ENCODE data around the gene DNAJC28. TPM values are rescaled to one million over a fixed set of nuclear protein-coding genes. Genes with fewer than 3 reads are reported as not detected.
"Not testable (repeated sequence)": the region's sequence is repeated elsewhere in the genome, so short reads cannot be mapped to it uniquely, and the experiment has no call there.

The DNAJC28 gene
- total RNA-seq, 1 donor from 2014 or later = 5.3 TPM

DNA sequence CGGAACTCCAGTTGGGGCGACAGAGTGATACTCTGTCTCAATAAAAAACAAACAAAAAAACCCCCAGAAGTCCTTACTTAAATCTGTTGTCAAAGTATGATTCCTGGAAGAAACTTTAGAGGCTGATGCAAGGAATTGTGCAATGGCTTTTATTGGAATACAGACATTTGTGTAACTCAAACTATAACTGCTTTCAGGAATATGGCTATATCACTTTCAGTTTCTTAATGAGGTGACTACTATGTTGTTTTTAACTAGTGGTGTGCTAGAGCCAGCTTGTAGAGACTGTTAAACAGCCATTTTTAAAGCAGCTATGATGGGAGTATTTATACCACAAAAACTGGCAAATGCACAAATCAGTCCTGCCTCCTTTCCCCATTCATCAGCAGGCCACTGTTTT lies 22.7 kb upstream of the DNAJC28 start:
- TF ChIP-seq, protein P1, sequence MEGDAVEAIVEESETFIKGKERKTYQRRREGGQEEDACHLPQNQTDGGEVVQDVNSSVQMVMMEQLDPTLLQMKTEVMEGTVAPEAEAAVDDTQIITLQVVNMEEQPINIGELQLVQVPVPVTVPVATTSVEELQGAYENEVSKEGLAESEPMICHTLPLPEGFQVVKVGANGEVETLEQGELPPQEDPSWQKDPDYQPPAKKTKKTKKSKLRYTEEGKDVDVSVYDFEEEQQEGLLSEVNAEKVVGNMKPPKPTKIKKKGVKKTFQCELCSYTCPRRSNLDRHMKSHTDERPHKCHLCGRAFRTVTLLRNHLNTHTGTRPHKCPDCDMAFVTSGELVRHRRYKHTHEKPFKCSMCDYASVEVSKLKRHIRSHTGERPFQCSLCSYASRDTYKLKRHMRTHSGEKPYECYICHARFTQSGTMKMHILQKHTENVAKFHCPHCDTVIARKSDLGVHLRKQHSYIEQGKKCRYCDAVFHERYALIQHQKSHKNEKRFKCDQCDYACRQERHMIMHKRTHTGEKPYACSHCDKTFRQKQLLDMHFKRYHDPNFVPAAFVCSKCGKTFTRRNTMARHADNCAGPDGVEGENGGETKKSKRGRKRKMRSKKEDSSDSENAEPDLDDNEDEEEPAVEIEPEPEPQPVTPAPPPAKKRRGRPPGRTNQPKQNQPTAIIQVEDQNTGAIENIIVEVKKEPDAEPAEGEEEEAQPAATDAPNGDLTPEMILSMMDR (IDR thresholded peaks at IDR 0.05; ENCODE audit: partially characterized antibody, unreplicated experiment) = no peak
- H3K4me1 Mint-ChIP-seq (ENCODE audit: low read depth, unreplicated experiment) = no peaks in the 10 kb centered on the region
- no peaks in the 10 kb centered on the region for H3K9me3 Mint-ChIP-seq (ENCODE audit: unreplicated experiment)
- peaks cover 5% of the 10 kb centered on the region for H3K36me3 Mint-ChIP-seq (ENCODE audit: unreplicated experiment)
- no peak overlapping the region for H3K4me3 Mint-ChIP-seq (ENCODE audit: unreplicated experiment)
- no peak overlapping the region for H3K27ac Mint-ChIP-seq (ENCODE audit: unreplicated experiment)
- H3K27me3 Mint-ChIP-seq (ENCODE audit: unreplicated experiment) = peaks cover 2% of the 10 kb centered on the region
- no peak for DNase-seq

DNA sequence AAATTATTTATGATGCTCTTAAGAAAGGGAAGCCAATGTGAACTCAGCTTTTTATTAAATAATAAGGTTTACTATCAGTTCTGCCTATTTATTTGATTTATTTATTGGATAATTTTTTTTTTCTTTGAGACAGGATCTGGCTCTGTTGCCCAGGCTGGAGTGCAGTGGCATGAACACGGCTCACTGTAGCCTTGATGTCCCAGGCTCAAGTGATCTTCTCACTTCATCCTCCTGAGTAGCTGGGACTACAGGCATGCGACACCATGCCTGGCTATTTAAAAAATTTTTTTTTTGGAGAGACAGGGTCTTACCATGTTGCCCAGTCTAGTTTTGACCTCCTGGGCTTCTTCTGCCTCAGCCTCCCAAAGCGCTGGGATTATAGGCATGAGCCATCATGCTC lies 21.0 kb upstream of the DNAJC28 start:
- DNase-seq = no peak
- peaks cover 2% of the 10 kb centered on the region for H3K27me3 Mint-ChIP-seq (ENCODE audit: unreplicated experiment)
- H3K36me3 Mint-ChIP-seq (ENCODE audit: unreplicated experiment) = peaks cover 5% of the 10 kb centered on the region
- no peak overlapping the region for H3K27ac Mint-ChIP-seq (ENCODE audit: unreplicated experiment)
- no peak overlapping the region for H3K4me3 Mint-ChIP-seq (ENCODE audit: unreplicated experiment)
- H3K4me1 Mint-ChIP-seq (ENCODE audit: low read depth, unreplicated experiment) = no peaks in the 10 kb centered on the region
- TF ChIP-seq, protein P1 (IDR thresholded peaks at IDR 0.05; ENCODE audit: partially characterized antibody, unreplicated experiment) = no peak
- H3K9me3 Mint-ChIP-seq (ENCODE audit: unreplicated experiment) = no peaks in the 10 kb centered on the region

DNA sequence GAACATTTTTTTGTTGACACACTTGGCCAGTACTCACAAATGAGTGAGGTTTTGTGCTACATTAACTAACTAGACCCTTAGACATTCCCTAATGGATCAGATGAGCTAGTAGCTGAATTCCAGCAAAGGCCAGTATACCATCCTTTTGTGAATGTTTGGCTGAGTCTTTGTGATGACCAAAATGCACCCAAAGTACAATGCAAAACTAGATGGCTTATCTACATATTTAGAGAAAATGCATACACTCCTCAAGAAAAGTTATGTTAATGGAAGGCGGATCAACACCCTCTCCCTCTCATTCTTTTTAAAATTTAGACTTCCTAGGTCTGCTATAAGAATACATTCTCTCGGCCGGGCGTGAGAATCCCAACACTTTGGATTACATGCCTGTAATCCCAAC lies 20.1 kb upstream of the DNAJC28 start:
- no peaks in the 10 kb centered on the region for H3K4me1 Mint-ChIP-seq (ENCODE audit: low read depth, unreplicated experiment)
- peaks cover 2% of the 10 kb centered on the region for H3K27me3 Mint-ChIP-seq (ENCODE audit: unreplicated experiment)
- TF ChIP-seq, protein P1 (IDR thresholded peaks at IDR 0.05; ENCODE audit: partially characterized antibody, unreplicated experiment) = no peak
- no peak overlapping the region for H3K27ac Mint-ChIP-seq (ENCODE audit: unreplicated experiment)
- H3K9me3 Mint-ChIP-seq (ENCODE audit: unreplicated experiment) = no peaks in the 10 kb centered on the region
- no peak overlapping the region for H3K4me3 Mint-ChIP-seq (ENCODE audit: unreplicated experiment)
- peaks cover 5% of the 10 kb centered on the region for H3K36me3 Mint-ChIP-seq (ENCODE audit: unreplicated experiment)
- no peak for DNase-seq

DNA sequence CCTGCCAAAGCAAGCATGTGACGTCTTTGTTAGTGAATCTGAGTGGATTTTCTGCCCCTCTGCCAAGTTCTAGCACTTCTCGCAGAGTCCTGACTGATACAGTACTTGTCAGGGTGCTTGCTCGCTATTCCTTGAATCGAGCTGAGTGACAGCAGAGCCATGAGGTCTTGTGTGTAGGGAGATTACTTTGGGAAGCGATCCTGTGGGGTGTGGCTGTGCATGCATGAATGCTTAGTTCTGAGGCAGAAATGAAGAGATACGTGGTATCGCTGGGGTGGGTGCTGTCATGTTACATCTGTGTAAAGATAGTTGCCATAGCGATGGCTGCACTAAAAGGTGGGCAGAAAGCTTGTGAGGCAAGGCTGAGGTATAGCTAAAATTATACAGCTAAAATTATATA lies 19.3 kb upstream of the DNAJC28 start:
- Mint-ChIP-seq H3K9me3 (ENCODE audit: unreplicated experiment) (no peaks in the 10 kb centered on the region), H3K36me3 (ENCODE audit: unreplicated experiment) (no peaks in the 10 kb centered on the region), H3K27me3 (ENCODE audit: unreplicated experiment) (peaks cover 2% of the 10 kb centered on the region), H3K4me1 (ENCODE audit: low read depth, unreplicated experiment) (no peaks in the 10 kb centered on the region), H3K4me3 (ENCODE audit: unreplicated experiment) (no peak overlapping the region), H3K27ac (ENCODE audit: unreplicated experiment) (no peak overlapping the region)
- TF ChIP-seq, protein P1 (IDR thresholded peaks at IDR 0.05; ENCODE audit: partially characterized antibody, unreplicated experiment) = no peak
- DNase-seq = no peak

DNA sequence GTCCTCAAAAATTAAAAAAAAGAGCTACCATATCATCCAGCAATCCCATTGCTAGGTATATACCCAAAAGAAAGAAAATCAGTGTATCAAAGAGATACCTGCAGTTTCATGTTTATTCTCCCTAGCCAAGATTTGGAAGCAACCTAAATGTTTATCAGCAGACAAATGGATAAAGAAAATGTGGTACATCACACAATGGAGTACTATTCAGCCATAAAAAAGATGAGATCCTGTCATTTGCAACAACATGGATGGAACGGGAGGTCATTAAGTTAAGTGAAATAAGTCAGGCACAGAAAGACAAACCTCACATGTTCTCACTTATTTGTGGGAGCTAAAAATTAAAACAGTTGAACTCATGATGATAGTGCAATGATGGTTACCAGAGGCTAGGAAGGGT lies 15.5 kb upstream of the DNAJC28 start:
- not testable (repeated sequence) for H3K27ac Mint-ChIP-seq (ENCODE audit: unreplicated experiment); H3K9me3 Mint-ChIP-seq (ENCODE audit: unreplicated experiment); DNase-seq; H3K4me3 Mint-ChIP-seq (ENCODE audit: unreplicated experiment); H3K27me3 Mint-ChIP-seq (ENCODE audit: unreplicated experiment); H3K4me1 Mint-ChIP-seq (ENCODE audit: low read depth, unreplicated experiment); H3K36me3 Mint-ChIP-seq (ENCODE audit: unreplicated experiment)

DNA sequence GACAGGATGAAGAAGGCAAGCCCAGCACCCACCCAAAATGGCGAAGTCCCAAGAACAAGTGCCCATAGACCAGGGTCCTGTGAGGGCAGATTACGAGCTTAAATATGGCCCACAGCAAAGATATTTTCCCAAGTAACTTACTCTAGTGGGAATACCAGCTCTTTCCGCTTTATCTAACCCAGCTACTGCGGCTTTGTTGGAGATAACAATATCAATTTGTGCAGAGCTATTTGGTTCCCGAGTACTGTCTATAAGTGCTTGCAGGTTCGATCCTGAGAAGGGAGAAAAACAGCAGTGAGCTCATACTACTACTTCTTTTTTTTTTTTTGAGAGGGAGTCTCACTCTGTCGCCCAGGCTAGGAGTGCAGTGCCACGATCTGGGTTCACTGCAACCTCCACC lies 14.3 kb upstream of the DNAJC28 start:
- H3K4me3 Mint-ChIP-seq (ENCODE audit: unreplicated experiment) = no peak overlapping the region
- TF ChIP-seq, protein P1 (IDR thresholded peaks at IDR 0.05; ENCODE audit: partially characterized antibody, unreplicated experiment) = no peak
- no peak for DNase-seq
- H3K27me3 Mint-ChIP-seq (ENCODE audit: unreplicated experiment) = no peaks in the 10 kb centered on the region
- no peaks in the 10 kb centered on the region for H3K36me3 Mint-ChIP-seq (ENCODE audit: unreplicated experiment)
- H3K9me3 Mint-ChIP-seq (ENCODE audit: unreplicated experiment) = no peaks in the 10 kb centered on the region
- H3K4me1 Mint-ChIP-seq (ENCODE audit: low read depth, unreplicated experiment) = no peaks in the 10 kb centered on the region
- H3K27ac Mint-ChIP-seq (ENCODE audit: unreplicated experiment) = no peak overlapping the region

Data from glutamatergic neuron (in vitro differentiated cells).